GM12878 (cell line): ENCODE measurements around the gene SETBP1. TPM values are rescaled to one million over a fixed set of nuclear protein-coding genes. Genes with fewer than 3 reads are reported as not detected.

Experiments
- CBX5 ChIP-seq: sonication (generic); IDR thresholded peaks from 2 replicates; pipeline ENCODE4 v1.6.1; 2016; ENCODE audit warnings: low read depth, moderate library complexity, mild to moderate bottlenecking, inconsistent platforms
- CREB1 ChIP-seq: IDR thresholded peaks from 2 replicates; pipeline ENCODE4 v1.6.1; 2012; ENCODE audit warnings: low read depth, mild to moderate bottlenecking, inconsistent platforms
- CREM ChIP-seq: IDR thresholded peaks from 2 replicates; pipeline ENCODE4 v1.6.1; 2014; ENCODE audit warnings: antibody characterized with exemption, low read depth
- ESRRA ChIP-seq: IDR thresholded peaks from 2 replicates; pipeline ENCODE4 v1.6.1; 2012; ENCODE audit warnings: mild to moderate bottlenecking, low read length, improper control_type of control experiment
- FOXM1 ChIP-seq: IDR thresholded peaks from 2 replicates; pipeline ENCODE4 v1.6.1; 2012; ENCODE audit warnings: low read depth, mild to moderate bottlenecking, inconsistent platforms, low read length, moderate library complexity
- GATAD2B ChIP-seq: fragments of 450-650 bp; conservative IDR thresholded peaks from 2 replicates; pipeline ENCODE4 v1.6.1; 2017; ENCODE audit warnings: low read depth, mild to moderate bottlenecking, moderate library complexity
- KAT2A ChIP-seq: conservative IDR thresholded peaks from 2 replicates; pipeline ENCODE4 v1.6.1; 2011; ENCODE audit warnings: low read depth, low read length; ENCODE audit not compliant: control insufficient read depth
- MTA2 ChIP-seq: fragments of 450-650 bp; IDR thresholded peaks from 2 replicates; pipeline ENCODE4 v1.6.1; 2016; ENCODE audit warnings: low read depth, mild to moderate bottlenecking, moderate library complexity
- NBN ChIP-seq: fragments of 450-650 bp; IDR thresholded peaks from 2 replicates; pipeline ENCODE4 v1.6.1; 2016
- NFYA ChIP-seq: IDR thresholded peaks from 2 replicates; pipeline ENCODE4 v1.6.1; 2011; ENCODE audit warnings: low read depth, mild to moderate bottlenecking, low read length, improper control_type of control experiment, borderline replicate concordance
- NFYB ChIP-seq: IDR thresholded peaks from 2 replicates; pipeline ENCODE4 v1.6.1; 2011; ENCODE audit warnings: low read depth, mild to moderate bottlenecking, low read length, improper control_type of control experiment, moderate library complexity; ENCODE audit not compliant: insufficient read depth
- NR2C2 ChIP-seq: IDR thresholded peaks from 2 replicates; pipeline ENCODE4 v1.6.1; 2011; ENCODE audit warnings: borderline replicate concordance, low read depth; ENCODE audit not compliant: control insufficient read depth, insufficient read length
- PAX8 ChIP-seq: fragments of 450-650 bp; IDR thresholded peaks from 2 replicates; pipeline ENCODE4 v1.6.1; 2017; ENCODE audit warnings: mild to moderate bottlenecking, moderate library complexity
- RB1 ChIP-seq: fragments of 450-650 bp; formaldehyde crosslinking; IDR thresholded peaks from 2 replicates; pipeline ENCODE4 v1.6.1; 2017; ENCODE audit warnings: mild to moderate bottlenecking, borderline replicate concordance
- RUNX3 ChIP-seq: IDR thresholded peaks from 2 replicates; pipeline ENCODE4 v1.6.1; 2012; ENCODE audit warnings: low read length, inconsistent platforms
- SP1 ChIP-seq: IDR thresholded peaks from one replicate; pipeline ENCODE4 v1.6.1; 2011; ENCODE audit warnings: low read depth, low read length
- SPI1 ChIP-seq: IDR thresholded peaks from 2 replicates; pipeline ENCODE4 v1.6.1; 2011; ENCODE audit warnings: low read depth, mild to moderate bottlenecking, low read length, moderate library complexity, borderline replicate concordance; ENCODE audit not compliant: insufficient read depth
- ZNF207 ChIP-seq: fragments of 450-650 bp; IDR thresholded peaks from 2 replicates; pipeline ENCODE4 v1.6.1; 2014; ENCODE audit warnings: antibody characterized with exemption, mild to moderate bottlenecking, borderline replicate concordance
- polyA plus RNA-seq, 11 experiments: library from polyadenylated mRNA; depleted of rRNA in 4 of 11; unstranded in 6 of 11; stranded (reverse) in 5 of 11; fragments of >200 nt; fragmentation: Nextera tagmentation in 4 of 11; fragmentation: Illumina TruSeq in 1 of 11; extraction: Ambion mirVana in 4 of 11; extraction: Trizol in 1 of 11; gene quantifications; 1 replicate in 1 of 11; 2 replicates in 10 of 11; pipeline versions ENCODE4 v1.2.1 to v1.2.3, GENCODE V29; 2011 to 2016; ENCODE audit warnings: inconsistent platforms in 2 of 11, missing spikeins in 2 of 11, low read depth in 1 of 11
- total RNA-seq, 4 experiments: library from RNA; depleted of rRNA in 3 of 4; stranded (reverse); fragments of >200 nt in 3 of 4; fragmentation: Illumina TruSeq in 1 of 4; extraction: Trizol in 1 of 4; gene quantifications; 2 replicates each; pipeline versions ENCODE4 v1.2.1 to v1.2.3, GENCODE V29; 2013 to 2021
- TF ChIP-seq, protein P1 (sequence below): fragments of 450-650 bp; IDR thresholded peaks from 2 replicates; pipeline ENCODE4 v1.6.1; 2016; ENCODE audit warnings: mild to moderate bottlenecking, moderate library complexity, borderline replicate concordance
- TF ChIP-seq, protein P2 (sequence below): fragments of 450-650 bp; IDR thresholded peaks from 2 replicates; pipeline ENCODE4 v1.6.1; 2014; ENCODE audit warnings: mild to moderate bottlenecking
- TF ChIP-seq, protein P3 (sequence below): IDR thresholded peaks from 2 replicates; pipeline ENCODE4 v1.6.1; 2012; ENCODE audit warnings: low read length, inconsistent platforms
- TF ChIP-seq, protein P4 (sequence below): IDR thresholded peaks from 2 replicates; pipeline ENCODE4 v1.6.1; 2011; ENCODE audit warnings: borderline replicate concordance, low read depth, mild to moderate bottlenecking, moderate library complexity, low read length; ENCODE audit not compliant: insufficient read depth, poor library complexity, severe bottlenecking

The SETBP1 gene
- total and polyA plus RNA-seq, 10 of the 15 experiments (the other 5 are each of a cell fraction or from before 2014, with no cell fraction given): 0.99 to 29.7 (median 8.3) TPM

DNA sequence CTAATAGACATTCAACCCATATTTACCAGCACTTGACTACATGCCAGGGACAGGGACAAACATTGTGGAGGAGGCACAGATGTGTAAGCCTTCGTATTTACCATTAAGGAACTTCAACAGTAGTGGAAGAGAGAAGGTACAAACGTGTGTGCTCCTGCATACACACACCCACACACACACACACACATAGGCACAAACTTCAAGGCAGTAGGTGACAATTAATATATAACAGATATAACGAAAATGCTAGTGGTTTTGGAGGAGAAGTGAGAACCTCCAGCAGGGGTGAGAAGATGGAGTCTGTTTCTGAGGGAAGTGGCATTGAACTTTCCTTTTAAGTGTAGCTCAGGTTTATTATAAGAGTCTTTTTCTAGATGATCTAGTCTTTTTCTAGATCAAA lies 231.1 kb downstream of the SETBP1 start (continued):
- TF ChIP-seq, protein P1, sequence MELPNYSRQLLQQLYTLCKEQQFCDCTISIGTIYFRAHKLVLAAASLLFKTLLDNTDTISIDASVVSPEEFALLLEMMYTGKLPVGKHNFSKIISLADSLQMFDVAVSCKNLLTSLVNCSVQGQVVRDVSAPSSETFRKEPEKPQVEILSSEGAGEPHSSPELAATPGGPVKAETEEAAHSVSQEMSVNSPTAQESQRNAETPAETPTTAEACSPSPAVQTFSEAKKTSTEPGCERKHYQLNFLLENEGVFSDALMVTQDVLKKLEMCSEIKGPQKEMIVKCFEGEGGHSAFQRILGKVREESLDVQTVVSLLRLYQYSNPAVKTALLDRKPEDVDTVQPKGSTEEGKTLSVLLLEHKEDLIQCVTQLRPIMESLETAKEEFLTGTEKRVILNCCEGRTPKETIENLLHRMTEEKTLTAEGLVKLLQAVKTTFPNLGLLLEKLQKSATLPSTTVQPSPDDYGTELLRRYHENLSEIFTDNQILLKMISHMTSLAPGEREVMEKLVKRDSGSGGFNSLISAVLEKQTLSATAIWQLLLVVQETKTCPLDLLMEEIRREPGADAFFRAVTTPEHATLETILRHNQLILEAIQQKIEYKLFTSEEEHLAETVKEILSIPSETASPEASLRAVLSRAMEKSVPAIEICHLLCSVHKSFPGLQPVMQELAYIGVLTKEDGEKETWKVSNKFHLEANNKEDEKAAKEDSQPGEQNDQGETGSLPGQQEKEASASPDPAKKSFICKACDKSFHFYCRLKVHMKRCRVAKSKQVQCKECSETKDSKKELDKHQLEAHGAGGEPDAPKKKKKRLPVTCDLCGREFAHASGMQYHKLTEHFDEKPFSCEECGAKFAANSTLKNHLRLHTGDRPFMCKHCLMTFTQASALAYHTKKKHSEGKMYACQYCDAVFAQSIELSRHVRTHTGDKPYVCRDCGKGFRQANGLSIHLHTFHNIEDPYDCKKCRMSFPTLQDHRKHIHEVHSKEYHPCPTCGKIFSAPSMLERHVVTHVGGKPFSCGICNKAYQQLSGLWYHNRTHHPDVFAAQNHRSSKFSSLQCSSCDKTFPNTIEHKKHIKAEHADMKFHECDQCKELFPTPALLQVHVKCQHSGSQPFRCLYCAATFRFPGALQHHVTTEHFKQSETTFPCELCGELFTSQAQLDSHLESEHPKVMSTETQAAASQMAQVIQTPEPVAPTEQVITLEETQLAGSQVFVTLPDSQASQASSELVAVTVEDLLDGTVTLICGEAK: no peak
- TF ChIP-seq ZNF207 (no peak), PAX8 (no peak), GATAD2B (no peak), SP1 (no peak), FOXM1 (no peak), RB1 (no peak), CBX5 (no peak), ESRRA (no peak), NFYB (no peak), NFYA (no peak), NBN (peak; percentile 79; the same call in 1 of the 2 replicates), RUNX3 (peak; percentile 92), CREB1 (no peak), NR2C2 (no peak), CREM (peak; percentile 61; the same call in 1 of the 2 replicates), KAT2A (no peak), SPI1 (peak; percentile 80; the same call in 1 of the 2 replicates), MTA2 (peak; percentile 87)
- TF ChIP-seq, protein P2, sequence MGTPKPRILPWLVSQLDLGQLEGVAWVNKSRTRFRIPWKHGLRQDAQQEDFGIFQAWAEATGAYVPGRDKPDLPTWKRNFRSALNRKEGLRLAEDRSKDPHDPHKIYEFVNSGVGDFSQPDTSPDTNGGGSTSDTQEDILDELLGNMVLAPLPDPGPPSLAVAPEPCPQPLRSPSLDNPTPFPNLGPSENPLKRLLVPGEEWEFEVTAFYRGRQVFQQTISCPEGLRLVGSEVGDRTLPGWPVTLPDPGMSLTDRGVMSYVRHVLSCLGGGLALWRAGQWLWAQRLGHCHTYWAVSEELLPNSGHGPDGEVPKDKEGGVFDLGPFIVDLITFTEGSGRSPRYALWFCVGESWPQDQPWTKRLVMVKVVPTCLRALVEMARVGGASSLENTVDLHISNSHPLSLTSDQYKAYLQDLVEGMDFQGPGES: no peak
- TF ChIP-seq, protein P3, sequence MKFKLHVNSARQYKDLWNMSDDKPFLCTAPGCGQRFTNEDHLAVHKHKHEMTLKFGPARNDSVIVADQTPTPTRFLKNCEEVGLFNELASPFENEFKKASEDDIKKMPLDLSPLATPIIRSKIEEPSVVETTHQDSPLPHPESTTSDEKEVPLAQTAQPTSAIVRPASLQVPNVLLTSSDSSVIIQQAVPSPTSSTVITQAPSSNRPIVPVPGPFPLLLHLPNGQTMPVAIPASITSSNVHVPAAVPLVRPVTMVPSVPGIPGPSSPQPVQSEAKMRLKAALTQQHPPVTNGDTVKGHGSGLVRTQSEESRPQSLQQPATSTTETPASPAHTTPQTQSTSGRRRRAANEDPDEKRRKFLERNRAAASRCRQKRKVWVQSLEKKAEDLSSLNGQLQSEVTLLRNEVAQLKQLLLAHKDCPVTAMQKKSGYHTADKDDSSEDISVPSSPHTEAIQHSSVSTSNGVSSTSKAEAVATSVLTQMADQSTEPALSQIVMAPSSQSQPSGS: peak; percentile 64; the same call in 1 of the 2 replicates
- TF ChIP-seq, protein P4, sequence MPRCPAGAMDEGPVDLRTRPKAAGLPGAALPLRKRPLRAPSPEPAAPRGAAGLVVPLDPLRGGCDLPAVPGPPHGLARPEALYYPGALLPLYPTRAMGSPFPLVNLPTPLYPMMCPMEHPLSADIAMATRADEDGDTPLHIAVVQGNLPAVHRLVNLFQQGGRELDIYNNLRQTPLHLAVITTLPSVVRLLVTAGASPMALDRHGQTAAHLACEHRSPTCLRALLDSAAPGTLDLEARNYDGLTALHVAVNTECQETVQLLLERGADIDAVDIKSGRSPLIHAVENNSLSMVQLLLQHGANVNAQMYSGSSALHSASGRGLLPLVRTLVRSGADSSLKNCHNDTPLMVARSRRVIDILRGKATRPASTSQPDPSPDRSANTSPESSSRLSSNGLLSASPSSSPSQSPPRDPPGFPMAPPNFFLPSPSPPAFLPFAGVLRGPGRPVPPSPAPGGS: no peak
